Measurements from ENCODE around the gene PLXND1.
"Not testable (repeated sequence)": the region's sequence is repeated elsewhere in the genome, so short reads cannot be mapped to it uniquely, and the experiment has no call there.

The PLXND1 gene

DNA sequence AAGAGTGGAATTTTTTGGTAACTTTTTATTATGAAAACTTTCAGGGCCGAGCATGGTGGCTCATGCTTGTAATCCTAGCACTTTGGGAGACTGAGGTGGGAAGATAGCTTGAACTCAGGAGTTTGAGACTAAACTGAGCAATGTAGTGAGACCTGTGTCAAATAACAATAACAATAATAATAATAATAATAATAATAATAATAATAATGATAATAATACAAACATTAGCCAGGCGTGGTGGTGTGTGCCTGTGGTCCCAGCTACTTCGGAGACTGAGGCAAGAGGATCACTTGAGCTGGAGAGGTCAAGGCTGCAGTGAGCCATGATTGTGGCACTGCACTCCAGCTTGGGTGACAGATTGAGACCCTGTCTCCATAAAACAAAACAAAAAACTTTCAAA is 60.5 kb downstream of the PLXND1 start:
- DNase-seq, result not testable (repeated sequence)

DNA sequence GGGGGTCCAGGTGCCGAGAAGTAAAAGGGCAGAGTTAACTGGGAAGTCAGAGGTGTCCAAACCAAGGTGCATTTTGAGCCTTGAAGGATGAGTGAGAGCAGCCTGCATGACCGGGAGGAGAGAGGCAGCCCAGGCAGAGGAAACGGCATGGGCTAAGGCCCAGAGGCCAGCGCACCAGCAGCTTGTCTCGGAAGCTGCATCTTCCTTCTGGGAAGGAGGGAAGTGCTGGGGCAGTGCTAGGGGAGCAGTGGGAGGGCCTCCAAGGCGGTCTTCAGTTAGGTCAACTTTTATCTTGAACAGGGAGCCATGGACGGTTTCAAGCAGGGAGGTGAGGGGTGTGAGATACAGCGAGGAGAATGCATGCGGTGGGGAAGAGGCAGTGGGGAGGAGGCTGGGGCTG is 62.5 kb downstream of the PLXND1 start:
- DNase-seq, result no peak

DNA sequence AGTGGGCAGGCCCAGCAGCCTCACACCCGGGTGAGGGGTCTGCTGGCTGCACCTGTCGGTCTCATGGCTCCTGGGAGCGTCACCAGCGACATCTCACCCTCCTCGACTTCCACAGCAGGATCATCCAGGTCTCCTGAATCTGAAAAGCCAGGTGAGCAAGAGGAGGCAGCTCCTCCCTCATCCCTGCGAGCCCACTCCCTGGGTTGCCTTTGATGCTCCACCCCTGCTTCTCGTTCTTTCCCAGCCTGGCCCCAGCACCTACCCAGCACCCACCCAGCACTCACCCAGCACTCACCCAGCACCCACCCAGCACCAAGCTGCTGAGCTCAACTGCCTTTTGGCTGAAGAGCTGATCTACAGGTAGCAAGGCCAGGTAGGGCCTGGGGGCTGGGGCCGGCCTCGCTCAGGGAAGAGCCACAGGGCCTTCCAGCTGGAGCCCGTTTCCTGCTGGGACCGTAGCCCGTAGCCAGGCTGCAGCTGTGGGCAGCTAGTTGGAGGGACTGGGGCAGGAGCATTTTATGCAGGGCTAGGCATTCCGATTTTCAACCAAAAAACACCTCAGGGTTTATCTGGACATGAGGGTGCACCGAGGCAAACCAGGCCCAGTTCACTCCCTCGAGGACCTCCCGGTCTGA is 63.2 kb downstream of the PLXND1 start, which contains the start of gene H1-8:
H1-8 (plus strand) TSS at position 20 of the 635 bp plus-strand sequence; CDS start at position 64, 44 bp downstream.
- no peak for DNase-seq

DNA sequence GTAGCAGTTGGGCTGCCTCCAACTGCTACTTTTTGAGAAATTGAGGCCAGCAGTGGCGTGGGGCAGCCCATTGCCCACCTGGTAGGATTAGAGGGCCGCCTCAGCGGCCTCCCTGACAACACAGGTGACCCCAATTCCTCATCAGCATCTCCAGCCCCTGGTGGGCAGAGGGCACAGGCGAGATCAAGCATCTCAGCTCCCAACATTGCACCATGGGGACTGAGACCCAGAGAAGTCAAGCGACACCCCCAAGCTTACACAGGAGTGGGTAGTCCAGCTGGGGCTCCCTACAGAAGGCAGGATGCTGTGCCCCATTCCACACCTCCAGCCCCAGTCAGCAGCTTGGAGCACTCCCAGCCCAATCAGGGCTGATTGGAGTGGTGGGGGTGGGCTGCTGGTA is 63.7 kb downstream of the PLXND1 start:
- no peak for DNase-seq

DNA sequence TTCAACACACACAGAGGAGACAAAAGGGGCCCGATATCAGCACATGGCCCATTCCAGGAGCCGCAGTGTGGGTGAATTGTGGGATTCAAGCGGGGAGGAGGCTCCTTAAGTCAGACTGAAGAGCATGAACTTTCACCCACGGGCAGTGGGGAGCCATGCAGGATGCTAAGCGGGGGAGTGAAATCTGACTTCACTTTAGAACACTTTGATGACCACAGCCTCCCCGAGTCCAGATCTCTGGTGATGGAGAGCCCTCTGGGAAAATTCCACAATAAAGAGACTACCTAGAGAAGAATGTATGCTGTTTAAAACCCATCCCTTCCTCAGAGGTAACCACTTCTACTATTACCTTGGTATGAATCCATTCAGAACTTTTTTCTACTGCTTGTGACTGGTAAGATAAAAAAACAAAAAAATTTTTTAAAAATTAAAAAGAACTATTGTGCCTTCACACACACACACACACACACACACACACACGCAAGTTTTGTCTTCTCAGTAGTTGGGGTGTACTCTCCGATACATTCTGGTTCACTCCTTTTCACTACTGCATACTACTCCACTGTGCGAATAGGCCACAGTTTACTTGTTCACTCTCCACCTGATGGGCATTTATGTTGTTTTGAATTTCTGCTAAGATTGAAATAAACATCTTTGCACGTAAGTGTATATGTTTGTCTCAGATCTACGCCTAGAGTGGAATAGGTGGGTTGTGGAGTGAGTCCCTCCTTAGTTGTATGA is 65.5 kb downstream of the PLXND1 start:
- DNase-seq, result no peak

DNA sequence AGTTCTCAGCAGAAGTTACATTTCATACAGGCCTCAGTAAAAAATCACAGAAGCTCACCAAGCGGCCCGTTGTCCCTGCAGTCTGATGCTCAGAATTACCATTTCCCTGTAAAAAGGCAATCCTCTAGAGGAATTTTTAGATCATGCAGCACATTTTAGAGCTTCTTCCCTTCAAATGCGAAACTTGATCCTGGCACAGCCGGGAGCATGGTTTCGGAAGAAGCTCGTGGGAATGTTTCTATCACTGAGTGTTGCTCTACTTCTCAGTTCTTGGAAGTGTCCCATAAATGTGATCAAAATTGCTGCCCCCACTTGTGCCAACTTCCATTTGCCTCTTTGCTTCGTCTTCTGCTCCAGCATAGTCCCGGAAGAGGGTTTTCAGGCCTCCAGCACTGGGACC is 67.3 kb downstream of the PLXND1 start:
- DNase-seq, result no peak

DNA sequence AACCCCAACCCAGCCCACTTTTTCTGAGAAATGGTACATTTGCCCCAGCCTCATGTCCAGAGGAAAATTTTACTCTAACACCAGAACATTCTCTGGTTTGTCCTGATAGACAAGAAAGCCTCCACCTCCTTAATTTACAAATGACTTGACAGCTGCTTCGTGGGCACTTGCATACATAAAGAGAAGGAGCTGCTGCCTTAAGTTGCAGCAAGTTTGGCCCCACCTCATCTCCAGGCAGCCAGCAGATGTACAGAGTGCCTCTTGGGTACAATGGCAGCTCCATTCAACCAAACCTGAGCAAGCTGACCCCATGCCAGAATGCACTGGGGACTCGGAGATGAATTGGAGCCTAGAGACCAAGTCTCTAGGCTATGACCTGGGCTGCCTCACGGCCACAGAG is 69.7 kb downstream of the PLXND1 start:
- no peak for DNase-seq

DNA sequence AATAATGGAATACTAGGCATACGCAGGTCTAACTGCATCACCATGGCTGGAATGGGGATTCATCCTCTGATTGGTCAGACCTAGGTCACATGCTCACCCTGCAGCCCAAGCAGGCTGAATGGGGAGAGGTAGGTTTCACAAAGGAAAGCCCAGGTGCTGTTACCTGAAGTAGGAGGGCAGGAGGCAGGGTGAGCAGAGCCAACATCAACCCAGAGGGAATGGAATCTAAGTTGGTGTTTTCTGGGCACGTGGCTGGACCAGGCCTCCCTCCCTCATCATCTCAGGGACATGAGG is 70.2 kb downstream of the PLXND1 start:
- no peak for DNase-seq

DNA sequence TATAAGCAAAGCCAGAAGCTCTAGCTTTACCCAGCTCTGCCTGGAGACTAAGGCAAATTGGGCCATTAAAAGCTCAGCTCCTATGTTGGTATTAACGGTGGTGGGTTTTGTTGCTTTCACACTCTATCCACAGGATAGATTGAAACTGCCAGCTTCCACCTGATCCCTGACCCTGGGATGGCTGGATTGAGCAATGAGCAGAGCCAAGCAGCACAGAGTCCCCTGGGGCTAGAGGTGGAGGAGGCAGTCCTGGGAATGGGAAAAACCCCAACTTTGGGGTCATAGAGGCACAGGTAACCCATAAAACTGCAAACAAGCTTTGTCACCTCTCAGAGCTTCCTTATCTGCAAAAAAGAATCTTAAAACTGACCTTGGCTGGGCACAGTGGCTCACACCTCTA is 71.4 kb downstream of the PLXND1 start:
- DNase-seq, result no peak

DNA sequence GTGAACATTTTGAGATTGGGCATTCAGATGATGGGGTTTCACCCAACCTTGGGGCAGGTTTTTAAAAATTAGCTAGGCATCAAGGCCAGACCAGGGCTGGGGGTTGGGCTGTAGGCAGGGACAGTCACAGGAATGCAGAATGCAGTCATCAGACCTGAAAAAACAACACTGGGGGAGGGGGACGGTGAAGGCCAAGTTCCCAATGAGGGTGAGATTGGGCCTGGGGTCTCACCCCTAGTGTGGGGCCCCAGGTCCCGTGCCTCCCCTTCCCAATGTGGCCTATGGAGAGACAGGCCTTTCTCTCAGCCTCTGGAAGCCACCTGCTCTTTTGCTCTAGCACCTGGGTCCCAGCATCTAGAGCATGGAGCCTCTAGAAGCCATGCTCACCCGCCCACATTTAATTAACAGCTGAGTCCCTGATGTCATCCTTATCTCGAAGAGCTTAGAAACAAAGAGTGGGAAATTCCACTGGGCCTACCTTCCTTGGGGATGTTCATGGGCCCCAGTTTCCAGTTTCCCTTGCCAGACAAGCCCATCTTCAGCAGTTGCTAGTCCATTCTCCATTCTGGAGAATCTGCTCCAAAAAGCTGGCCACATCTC is 71.9 kb downstream of the PLXND1 start:
- no peak for DNase-seq

DNA sequence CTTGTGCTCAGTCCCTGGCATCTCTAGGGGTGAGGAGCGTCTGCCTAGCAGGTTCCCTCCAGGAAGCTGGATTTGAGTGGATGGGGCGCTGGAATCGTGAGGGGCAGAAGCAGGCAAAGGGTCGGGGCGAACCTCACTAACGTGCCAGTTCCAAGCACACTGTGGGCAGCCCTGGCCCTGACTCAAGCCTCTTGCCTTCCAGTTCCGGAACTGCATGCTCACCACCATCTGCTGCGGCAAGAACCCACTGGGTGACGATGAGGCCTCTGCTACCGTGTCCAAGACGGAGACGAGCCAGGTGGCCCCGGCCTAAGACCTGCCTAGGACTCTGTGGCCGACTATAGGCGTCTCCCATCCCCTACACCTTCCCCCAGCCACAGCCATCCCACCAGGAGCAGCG is 73.1 kb downstream of the PLXND1 start:
- no peak for DNase-seq

DNA sequence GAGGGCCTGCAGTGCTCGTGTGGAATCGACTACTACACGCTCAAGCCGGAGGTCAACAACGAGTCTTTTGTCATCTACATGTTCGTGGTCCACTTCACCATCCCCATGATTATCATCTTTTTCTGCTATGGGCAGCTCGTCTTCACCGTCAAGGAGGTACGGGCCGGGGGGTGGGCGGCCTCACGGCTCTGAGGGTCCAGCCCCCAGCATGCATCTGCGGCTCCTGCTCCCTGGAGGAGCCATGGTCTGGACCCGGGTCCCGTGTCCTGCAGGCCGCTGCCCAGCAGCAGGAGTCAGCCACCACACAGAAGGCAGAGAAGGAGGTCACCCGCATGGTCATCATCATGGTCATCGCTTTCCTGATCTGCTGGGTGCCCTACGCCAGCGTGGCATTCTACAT is 74.2 kb downstream of the PLXND1 start:
- no peak for DNase-seq

DNA sequence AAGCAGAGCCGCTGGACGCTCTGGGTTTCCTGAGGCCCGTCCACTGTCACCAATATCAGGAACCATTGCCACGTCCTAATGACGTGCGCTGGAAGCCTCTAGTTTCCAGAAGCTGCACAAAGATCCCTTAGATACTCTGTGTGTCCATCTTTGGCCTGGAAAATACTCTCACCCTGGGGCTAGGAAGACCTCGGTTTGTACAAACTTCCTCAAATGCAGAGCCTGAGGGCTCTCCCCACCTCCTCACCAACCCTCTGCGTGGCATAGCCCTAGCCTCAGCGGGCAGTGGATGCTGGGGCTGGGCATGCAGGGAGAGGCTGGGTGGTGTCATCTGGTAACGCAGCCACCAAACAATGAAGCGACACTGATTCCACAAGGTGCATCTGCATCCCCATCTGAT is 74.8 kb downstream of the PLXND1 start:
- no peak for DNase-seq

DNA sequence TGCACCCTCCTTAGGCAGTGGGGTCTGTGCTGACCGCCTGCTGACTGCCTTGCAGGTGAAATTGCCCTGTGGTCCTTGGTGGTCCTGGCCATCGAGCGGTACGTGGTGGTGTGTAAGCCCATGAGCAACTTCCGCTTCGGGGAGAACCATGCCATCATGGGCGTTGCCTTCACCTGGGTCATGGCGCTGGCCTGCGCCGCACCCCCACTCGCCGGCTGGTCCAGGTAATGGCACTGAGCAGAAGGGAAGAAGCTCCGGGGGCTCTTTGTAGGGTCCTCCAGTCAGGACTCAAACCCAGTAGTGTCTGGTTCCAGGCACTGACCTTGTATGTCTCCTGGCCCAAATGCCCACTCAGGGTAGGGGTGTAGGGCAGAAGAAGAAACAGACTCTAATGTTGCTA is 75.7 kb downstream of the PLXND1 start:
- no peak for DNase-seq

DNA sequence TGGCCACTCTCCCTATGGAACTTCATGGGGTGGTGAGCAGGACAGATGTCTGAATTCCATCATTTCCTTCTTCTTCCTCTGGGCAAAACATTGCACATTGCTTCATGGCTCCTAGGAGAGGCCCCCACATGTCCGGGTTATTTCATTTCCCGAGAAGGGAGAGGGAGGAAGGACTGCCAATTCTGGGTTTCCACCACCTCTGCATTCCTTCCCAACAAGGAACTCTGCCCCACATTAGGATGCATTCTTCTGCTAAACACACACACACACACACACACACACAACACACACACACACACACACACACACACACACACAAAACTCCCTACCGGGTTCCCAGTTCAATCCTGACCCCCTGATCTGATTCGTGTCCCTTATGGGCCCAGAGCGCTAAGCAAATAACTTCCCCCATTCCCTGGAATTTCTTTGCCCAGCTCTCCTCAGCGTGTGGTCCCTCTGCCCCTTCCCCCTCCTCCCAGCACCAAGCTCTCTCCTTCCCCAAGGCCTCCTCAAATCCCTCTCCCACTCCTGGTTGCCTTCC is 76.2 kb downstream of the PLXND1 start:
- DNase-seq, result no peak

DNA sequence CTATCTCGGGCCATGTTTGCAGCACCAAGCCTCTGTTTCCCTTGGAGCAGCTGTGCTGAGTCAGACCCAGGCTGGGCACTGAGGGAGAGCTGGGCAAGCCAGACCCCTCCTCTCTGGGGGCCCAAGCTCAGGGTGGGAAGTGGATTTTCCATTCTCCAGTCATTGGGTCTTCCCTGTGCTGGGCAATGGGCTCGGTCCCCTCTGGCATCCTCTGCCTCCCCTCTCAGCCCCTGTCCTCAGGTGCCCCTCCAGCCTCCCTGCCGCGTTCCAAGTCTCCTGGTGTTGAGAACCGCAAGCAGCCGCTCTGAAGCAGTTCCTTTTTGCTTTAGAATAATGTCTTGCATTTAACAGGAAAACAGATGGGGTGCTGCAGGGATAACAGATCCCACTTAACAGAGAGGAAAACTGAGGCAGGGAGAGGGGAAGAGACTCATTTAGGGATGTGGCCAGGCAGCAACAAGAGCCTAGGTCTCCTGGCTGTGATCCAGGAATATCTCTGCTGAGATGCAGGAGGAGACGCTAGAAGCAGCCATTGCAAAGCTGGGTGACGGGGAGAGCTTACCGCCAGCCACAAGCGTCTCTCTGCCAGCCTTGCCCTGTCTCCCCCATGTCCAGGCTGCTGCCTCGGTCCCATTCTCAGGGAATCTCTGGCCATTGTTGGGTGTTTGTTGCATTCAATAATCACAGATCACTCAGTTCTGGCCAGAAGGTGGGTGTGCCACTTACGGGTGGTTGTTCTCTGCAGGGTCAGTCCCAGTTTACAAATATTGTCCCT is 76.9 kb downstream of the PLXND1 start:
- DNase-seq, result no peak

DNA sequence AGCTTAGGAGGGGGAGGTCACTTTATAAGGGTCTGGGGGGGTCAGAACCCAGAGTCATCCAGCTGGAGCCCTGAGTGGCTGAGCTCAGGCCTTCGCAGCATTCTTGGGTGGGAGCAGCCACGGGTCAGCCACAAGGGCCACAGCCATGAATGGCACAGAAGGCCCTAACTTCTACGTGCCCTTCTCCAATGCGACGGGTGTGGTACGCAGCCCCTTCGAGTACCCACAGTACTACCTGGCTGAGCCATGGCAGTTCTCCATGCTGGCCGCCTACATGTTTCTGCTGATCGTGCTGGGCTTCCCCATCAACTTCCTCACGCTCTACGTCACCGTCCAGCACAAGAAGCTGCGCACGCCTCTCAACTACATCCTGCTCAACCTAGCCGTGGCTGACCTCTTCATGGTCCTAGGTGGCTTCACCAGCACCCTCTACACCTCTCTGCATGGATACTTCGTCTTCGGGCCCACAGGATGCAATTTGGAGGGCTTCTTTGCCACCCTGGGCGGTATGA is 77.8 kb downstream of the PLXND1 start, which contains the start of gene RHO:
RHO (plus strand) TSS at position 51 of the 512 bp plus-strand sequence; CDS start at position 146, 95 bp downstream.
- DNase-seq, result no peak

DNA sequence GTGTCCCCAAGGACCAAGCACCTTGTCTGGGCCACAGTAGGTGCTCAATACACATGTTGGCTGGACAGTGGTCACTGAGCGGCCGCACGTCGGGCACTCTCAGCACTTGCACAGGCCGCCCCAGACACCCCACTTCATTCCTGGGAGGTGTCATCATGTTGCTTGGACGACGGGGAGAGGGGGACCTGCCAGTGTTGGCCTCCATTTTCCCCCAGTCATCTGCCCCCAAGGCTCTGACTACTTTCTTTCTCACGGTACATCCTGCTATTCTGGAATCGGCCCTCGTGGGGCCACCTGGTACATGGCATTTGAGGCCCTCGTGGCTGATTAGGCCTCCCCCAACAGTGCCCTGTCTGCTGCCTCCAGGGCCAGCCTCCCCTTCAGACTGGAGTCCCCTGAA is 79.2 kb downstream of the PLXND1 start:
- no peak for DNase-seq

DNA sequence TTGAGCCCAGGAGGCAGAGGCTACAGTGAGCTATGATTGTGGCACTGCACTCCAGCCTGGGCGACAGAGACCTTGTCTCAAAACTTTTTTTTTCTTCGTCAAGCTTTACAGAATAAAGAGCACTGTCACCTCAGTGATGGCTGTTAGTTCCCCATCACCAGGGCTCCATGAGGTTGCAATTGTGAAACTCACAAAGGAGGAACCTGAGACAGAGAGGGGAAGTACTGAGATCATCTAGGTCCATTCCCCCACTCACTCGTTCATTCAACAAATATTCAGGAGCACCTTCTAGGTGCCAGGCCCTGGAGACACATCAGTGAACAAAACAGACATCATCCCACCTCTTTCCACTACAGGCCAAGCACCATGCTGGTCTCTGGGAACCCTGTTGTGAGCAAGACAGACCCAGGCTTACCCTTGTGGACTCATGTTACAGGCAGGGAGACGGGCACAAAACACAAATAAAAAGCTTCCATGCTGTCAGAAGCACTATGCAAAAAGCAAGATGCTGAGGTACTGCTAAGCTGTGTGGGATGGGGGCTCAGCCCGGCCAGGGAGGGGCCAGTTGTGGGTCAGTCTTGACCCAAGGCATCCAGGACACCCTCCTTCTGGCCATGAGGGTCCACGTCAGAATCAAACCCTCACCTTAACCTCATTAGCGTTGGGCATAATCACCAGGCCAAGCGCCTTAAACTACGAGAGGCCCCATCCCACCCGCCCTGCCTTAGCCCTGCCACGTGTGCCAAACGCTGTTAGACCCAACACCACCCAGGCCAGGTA is 80.2 kb downstream of the PLXND1 start:
- peak; percentile 34 to 81 for DNase-seq

DNA sequence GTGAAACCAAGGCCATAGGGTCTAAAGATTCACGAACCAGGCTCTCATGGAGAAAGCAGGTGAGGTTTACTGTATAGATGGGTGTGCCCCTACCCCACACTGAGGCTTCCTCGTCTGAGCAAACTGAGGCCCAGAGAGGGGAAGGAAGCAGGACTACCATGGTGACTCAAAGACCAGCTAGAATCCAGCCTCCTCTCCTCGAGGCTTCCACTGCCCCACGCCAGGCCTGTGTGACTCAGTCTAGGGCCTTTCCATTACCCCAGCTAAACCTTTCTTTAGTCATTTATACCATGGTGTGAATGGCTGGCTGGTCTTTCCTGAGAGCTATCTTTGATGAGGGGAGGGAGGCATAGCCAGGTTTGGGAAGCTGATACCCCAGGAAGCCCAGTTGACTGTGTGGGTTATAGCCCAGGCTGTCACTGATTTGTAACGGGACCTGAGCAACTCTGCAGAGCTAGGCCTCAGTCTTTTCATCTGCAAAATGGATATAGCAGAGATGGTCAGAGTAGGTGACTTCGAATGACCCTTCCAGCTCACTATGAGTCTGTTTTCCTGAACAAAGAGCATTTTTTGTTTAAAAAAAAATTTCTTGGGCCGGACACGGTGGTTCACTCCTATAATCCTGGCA is 81.0 kb downstream of the PLXND1 start:
- DNase-seq, result peak; percentile 37 to 38

DNA sequence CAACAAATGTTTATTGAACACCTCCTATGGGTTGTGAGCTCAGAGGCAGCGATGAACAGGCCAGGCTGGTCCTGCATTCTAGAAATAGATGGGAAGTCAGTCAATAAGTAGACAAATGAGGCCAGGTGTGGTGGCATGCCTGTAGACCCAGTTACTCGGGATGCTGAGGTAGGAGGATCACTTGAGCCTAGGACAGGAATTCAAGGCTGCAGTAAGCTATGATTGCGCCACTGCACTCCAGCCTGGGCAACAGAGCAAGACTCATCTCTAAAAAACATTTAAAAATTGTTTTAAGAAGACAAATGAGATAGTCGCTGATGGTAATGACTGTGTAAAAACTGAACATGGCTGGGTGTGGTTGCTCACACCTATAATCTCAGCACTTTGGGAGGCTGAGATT is 82.4 kb downstream of the PLXND1 start:
- DNase-seq, result no peak

DNA sequence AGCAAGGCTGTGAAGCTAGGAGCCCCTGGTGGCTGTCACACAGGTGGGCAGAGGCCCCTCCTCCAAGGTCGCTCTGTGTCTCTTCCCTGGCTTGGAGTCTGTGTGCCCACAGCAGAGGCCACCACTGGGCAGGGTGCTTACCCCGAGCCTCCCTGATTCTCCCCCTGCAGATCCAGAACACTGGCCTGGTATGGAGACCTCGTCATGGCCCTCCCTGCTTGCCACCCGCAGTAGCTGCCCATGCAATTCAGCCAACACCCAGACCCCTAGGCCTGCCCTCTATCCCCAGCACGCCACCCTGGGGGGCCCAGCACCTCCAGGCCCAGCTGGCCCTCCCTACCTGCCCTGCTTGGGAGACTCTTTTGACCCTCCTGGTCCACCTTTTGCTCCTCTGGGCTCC is 83.5 kb downstream of the PLXND1 start:
- no peak for DNase-seq

All from bone marrow (tissue), 2 donors.